Gastroesophageal sphincter (tissue), 3 donors: ENCODE data around the gene KCNMB1.

ENCODE experiments used
- POLR2A ChIP-seq, 2 donors: fragments of 450-650 bp; IDR thresholded peaks; one replicate each; pipeline ENCODE4 v1.6.1; 2017; ENCODE audit warnings: antibody characterized with exemption in 2 of 2, mild to moderate bottlenecking in 2 of 2, moderate library complexity in 1 of 2
- POLR2AphosphoS5 ChIP-seq: sonication (generic); formaldehyde crosslinking; IDR thresholded peaks from one replicate; pipeline ENCODE4 v1.6.1; 2017; ENCODE audit warnings: antibody characterized with exemption
- TF ChIP-seq, protein P1 (sequence below), 4 experiments: fragments of 200-600 bp in 2 of 4; fragments of 450-650 bp in 2 of 4; sonication (generic) in 1 of 4; IDR thresholded peaks; one replicate each; pipeline ENCODE4 v1.5.1; 2017 to 2019; ENCODE audit warnings: antibody characterized with exemption in 4 of 4, mild to moderate bottlenecking in 2 of 4, moderate library complexity in 2 of 4

DNA sequence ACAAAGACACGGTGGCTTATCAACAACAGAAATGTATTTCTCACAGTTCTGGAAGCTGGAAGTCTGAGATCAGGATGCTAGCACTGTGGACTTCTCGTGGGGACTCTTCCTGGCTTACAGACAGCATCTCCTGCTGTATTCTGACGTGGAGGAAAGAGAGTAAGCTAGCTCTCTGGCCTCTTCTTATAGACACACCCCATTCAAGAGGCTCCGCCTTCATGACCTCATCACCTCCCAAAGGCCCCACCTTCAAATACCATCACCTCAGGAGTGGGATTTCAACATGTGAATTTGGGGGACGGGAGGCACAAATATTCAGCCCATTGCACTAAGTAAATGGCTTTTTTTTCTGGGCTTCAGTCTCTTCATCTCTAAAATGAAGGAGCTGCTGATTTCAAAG, 27.6 kb downstream of the KCNMB1 start:
- TF ChIP-seq, protein P1, sequence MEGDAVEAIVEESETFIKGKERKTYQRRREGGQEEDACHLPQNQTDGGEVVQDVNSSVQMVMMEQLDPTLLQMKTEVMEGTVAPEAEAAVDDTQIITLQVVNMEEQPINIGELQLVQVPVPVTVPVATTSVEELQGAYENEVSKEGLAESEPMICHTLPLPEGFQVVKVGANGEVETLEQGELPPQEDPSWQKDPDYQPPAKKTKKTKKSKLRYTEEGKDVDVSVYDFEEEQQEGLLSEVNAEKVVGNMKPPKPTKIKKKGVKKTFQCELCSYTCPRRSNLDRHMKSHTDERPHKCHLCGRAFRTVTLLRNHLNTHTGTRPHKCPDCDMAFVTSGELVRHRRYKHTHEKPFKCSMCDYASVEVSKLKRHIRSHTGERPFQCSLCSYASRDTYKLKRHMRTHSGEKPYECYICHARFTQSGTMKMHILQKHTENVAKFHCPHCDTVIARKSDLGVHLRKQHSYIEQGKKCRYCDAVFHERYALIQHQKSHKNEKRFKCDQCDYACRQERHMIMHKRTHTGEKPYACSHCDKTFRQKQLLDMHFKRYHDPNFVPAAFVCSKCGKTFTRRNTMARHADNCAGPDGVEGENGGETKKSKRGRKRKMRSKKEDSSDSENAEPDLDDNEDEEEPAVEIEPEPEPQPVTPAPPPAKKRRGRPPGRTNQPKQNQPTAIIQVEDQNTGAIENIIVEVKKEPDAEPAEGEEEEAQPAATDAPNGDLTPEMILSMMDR (IDR thresholded peaks at IDR 0.05) = no peak
- TF ChIP-seq POLR2A (IDR thresholded peaks at IDR 0.05) (no peak), POLR2AphosphoS5 (no peak)
